Measurements from ENCODE around the gene TAGLN3.

TAGLN3 gene

DNA sequence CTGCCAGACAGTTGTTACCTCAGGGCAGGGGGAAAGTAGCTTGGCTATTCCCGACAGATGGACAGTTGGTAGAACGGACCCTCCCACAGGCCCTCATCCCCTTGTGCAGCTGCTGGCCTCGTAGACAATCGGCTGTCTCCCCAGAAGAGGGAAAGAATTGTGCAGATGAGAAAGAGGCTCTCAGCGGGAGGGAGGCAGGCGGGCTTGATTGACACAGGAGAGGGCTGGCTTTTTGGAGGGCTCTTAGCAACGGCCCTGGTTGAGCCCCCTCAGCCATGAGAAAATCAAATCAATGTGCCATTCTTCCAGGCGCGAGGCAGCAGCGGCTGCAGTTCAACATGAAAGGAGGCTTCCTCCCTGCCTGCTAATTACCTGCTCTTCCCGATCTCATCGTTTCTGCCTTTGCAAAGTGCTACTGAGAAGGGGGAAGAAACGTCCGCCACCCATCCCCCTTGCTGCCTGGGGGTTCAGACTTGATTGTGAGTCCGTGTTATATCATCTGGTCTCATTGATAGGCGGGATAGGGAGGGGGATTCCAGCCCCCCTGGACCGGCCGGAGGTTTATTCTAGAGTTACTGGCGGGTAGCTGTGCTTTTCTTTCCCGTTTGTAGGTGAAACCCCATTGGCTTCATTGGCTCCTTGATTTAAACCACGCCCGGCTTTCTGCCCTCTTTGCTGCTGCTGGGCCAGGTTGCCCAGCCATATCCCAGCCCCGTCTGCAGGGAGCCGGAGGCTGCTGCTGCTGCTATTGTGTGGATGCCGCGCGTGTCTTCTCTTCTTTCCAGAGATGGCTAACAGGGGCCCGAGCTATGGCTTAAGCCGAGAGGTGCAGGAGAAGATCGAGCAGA lies at the start of gene TAGLN3:
Gene TAGLN3, plus strand, starts transcription at position 287 of the 848 bp plus-strand sequence. Its CDS starts 501 bp downstream, at position 788.
- DNase-seq: no peak

DNA sequence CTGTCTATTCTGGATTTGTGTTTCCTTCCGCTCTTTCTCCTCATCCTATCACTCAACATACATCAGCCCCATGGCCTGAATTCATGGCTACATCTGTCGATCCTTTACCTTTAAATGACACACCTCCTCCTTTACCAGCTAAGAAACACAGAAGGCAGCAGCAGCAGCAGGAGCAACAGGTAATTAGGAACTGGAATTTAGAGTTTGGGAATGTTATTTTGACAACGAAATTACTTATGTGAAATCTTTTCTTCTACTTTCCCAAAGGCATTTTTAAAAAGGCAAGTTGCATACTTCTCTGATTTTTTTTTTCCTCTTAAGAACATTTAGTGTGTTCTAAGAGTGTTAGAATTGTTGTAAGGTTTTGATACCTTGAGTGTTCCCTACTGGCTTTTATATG lies 49.0 kb upstream of the TAGLN3 start:
- DNase-seq: no peak

DNA sequence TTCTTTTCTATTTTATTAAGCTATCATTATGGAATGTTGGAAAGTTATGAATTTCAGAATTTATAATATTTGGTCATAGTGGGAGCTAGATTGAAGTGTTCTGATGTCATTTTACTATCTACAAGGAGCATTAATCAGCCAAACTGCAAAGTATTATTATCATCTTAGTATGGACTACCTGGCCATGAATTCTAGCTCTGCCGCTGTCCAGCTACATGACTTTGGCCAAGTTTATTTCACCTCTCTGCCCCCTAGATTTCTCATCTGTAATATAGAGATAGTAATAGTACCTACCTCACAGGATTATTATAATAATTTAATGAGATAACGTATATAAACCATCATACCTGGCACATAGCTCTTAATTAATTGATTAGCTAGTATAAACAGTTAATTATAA lies 47.7 kb upstream of the TAGLN3 start:
- DNase-seq: no peak

DNA sequence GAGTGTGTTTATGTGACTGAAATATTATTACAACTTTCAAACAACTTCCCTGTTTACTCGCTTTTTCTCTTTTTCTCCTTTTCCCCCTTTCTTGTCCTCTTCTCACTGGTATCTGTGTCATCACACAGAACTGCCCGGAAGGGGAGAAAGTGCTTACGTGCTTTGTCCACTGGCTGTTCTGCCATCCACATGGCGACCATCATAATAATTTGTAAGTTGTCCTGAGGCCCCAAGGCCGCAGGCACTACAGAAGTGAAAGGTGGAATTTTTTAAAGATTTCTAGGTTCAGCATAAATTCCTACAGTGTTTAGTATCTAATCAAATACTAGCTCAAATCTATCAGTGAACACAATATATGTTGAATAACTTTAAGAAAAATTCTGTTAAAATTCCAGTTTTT lies 46.6 kb upstream of the TAGLN3 start:
- no peak for DNase-seq

DNA sequence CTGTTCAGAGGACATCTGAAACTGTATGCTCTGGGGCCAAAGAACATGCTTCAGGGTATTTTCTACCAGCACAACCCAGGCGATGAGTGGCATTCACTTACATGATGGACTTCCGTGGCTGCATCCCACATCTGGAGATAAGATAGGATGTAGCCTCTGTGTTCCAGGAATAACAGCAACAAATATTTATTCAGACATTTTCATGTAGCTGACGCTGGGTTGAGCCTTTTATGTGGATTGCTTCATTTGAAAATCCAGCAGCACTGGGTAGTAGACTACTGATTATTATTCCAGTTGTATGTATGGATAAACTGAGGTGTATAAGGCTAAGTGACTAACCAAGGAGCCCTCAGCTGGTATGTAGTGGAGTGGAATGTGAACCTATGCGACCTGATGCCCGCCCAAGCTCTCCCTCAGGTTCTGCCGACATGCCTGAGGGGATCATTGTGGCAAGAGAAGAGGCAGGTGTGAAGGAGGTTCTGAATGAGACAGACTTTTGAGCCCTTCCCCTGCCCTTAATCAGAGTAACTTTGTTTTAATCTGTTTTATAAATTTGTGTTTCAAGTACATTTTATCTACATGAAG lies 45.8 kb upstream of the TAGLN3 start:
- no peak for DNase-seq

DNA sequence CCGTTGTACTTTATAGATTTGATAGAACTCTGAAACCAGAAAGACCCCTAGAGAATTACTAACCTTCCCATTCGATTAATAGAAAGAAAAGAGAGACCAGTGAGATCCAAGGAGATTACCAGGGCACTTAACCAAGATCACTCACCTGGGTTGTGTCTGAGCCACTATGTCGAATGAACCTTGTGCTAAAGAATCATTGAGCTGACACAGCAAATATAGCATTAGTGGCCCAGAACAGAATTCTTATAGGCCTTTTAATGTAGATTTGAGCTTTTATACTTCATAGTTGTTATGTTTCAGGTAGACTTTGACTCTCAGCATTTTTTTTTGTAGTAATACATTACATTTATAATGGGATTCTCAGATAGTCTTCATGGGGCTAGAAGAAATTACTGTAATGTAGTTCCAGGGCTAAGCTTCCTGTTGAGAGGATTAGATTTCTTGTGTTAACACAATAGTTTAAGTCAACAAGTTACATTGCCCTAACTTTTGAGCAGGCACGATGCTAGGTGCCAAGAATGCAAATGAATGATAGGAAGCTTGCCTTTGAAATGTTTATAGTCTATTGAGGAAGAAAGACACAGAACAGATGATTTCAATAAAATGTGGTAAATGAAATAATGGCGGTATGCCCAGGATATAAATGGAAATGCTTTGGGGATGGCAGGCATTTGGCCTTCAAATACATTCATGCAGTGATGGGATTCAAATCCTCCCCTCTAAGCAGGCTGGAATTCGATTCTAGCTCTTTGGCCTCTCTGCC lies 44.3 kb upstream of the TAGLN3 start:
- DNase-seq: no peak

DNA sequence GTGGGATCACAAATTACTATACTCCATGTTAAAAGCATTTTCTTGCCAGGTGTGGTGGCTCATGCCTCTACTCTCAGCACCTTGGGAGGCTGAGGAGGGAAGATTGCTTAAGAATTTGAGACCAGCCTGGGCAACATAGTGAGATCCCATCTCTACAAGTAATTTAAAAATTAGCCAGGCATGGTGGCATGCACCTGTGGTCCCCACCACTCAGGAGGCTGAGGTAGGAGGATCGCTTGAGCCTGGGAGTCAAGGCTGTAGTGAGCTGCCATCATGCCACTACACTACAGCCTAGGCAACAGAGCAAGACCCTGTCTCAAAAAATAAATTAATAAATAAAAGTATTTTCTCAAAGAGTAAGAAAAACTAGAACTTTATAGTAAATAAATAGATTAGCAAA lies 42.8 kb upstream of the TAGLN3 start:
- no peak for DNase-seq

DNA sequence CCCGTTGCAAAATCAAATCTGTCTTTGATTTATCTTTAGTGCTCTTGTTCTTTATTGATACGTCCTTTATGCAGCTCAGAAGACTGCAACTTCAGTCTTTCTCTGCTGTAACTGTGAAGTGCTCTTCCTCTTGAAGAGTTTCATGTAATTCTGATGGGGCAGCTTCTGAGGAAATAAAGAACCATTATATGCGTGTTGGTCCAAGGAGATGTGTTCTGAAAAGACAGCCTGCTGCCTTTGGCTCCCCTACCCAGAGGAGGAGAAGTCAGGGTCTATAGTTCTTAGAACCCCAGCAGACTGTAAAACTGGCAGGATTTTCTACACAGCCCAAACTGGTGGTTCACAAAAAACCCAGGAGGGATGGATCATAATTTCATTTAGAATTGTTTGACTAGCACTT lies 42.3 kb upstream of the TAGLN3 start:
- no peak for DNase-seq

DNA sequence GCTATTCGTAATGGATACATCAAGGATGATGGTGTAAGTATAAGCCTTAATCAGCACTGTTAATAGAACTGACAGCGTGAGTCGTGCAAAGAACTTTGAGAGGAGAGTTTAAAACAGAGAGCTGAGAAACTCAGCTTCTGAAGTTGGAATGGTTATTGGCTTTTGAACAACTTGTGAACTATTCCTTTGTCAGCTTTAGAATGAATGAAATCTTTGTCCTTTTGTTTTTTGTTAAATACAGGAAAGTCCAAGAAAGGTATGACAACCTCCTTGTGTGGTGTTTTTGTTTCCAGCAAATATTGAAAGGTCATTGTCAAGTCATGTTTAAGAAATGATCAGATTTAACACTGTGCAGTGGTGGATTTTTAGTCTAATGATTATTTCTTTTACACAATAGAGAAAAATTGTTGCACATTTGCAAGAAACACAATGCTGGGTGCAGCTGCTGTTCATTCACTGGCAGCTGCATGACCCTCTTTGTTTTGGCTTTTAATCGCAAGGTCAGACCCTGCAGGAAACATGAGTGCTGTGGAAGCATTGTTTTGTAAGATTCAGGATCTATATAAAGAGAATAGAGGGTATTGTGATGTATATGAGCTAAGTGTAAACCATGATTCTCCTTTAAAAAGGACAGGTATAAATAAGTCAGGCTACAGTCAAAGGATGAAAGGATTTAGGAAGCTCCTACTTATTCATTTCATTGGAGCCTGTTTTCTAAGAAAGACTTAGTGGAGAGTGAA lies 41.6 kb upstream of the TAGLN3 start:
- DNase-seq: no peak

DNA sequence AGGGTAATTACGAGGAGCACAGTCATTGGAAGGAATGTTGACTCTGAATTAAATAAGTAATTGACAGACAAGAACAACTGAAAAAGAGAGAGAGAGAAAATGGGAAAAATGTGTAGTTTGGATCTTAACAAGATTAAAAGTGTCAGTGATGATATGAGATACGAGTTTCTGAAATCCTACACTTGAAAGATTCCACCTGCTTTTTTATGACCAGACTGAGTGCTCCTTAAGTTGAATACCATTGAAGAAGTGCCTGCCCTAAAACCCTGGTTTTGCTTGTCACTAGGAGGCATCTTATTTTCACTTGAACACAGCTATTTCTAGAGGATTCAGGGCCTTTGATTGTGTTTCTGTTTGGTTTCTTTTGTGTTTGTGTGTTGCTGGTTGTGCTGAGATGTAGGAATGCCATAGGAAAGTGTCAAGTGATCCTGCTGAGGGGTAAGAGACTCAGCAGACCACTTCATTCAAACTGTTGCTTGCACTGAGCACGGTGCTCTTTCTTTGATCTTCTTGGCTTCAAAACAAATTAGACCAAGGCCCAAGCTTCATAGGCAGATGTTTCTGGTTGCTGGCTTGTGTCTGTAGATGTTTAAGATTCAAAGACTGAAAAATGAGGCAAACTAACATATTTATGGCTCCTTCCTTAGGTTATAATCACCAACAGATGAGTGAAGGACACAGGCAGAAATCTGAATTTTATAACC lies 37.1 kb upstream of the TAGLN3 start:
- no peak for DNase-seq

DNA sequence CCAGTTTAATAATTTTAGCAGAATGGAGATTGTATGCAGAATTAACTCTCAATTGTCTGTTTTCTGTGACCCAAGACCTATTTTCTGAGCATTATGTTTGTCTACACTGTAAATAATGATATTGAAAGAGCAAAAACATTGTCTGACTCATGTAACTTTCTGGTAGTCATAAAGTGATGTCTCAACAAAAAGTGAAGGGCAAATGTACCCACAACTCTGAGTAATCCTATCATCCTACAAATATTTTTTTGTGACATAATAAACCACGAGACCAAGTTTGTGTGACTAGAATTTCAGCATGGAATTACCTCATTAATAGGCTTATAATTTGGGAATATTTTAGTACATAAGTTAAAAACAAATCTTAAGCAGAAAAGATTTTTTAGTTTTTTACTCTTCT lies 35.3 kb upstream of the TAGLN3 start:
- no peak for DNase-seq

DNA sequence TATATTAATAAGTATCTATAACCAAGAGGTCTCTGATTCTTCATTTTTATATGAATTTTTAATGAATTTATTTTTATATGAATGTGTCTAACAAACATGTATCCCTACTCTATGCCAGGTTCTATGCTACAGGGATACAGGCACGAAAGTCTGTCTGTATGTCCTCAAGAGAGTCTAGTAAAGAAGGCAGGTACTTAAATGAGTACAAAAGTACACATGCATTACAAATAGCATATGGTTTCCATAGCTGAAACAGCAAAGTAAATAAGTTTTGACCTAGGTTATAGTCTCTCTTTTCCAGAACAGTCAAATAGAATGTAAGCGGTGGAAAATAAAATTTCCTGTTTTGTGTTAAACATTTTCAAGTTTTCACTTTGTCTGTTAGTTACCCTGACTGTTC lies 33.2 kb upstream of the TAGLN3 start:
- DNase-seq: no peak

DNA sequence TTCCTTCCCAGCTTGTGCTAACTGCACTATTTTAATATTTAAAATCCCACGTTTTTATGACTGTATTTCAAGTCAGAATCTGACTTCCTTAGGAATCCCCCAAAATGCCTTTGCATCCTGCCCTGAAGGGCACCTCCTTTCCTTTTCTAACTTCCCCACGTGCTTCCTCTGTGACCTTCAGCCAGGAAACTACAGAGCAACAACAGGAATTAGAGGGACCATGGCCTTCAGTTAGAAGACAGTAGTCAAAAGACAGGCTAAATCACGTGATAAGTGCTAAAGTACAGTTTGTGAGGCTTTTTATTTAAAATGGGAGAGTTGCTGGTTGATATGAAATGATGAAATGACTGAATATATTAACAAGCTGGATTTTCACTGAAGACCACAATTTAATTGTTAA lies 31.7 kb upstream of the TAGLN3 start:
- no peak for DNase-seq

DNA sequence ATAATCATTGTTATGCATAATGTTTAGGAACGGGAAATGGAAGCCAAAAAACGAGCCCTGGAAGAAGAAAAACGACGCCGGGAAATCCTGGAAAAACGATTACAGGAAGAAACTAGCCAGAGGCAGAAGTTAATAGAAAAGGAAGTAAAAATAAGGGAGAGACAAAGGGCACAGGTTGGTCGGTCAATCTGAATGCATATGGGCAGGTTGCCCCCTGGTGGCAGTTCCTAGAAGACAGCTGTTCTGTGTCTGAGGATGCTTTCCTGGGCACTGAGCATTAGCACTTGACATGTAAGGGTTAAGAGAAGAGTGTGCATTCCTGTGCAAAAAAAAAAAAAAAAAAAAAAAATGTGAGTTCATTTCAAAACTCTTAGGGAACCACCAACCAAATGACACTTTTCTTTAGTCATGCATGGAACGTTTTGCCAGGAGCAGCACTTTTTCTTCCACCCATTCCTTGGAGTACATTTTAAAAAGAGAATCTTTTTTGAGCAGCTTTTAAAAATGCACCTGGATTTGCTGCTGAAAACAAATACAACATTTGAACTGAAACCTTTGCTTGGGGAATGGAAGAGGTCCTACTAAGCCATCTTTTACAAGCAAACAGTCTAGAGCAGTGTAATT lies 31.0 kb upstream of the TAGLN3 start:
- DNase-seq: peak; percentile 92

DNA sequence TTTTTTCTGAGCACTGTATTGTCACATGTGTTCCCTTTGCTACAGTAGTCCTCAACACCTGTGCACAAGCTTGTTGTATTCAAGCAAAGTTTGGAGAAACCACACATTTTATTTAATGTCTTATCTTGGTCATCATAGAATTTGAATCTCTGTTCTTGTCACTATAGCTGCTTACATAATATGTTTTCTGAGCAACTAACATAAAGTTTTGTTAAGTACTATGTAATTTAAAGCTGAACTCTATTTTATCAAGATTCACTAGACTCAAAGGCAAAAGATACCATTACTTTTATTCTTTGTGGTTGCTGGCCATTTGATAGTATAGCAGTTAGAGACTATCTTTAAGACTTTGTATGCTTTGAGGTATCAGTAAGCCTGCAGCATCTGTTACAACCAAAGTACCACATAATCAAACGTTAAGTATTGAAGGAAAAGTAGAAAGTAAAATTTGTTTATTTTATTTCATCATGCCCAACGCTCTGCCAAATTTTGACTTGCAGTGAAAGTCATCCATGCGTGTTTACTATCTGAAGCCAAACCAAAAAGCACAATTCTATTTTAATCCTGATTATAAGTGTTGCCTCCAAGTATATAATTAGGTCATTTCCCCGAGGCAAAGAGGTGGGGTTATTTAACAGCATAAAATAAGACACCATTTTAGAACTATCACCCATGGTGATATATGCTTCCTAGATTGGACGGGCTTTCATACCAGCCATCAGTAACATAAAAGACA lies 30.2 kb upstream of the TAGLN3 start:
- DNase-seq: no peak

DNA sequence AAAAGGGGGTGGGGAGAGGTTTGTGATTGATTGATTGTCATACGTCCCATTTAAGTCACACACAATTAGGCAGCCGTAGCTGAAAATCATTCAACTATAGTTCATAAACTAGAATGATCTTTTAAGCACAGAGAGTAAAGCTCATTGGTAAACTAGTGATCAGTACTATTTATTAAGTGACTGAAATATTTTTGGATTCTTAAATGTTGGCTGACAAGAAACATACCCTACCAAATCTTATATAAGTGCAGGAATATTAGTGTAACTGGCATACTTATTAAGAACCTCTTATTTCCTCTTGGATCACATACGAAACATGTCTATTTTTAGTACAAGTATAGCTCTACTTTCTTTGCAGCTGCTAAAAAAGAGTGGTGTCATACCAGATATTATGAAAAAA lies 28.3 kb upstream of the TAGLN3 start:
- no peak for DNase-seq

DNA sequence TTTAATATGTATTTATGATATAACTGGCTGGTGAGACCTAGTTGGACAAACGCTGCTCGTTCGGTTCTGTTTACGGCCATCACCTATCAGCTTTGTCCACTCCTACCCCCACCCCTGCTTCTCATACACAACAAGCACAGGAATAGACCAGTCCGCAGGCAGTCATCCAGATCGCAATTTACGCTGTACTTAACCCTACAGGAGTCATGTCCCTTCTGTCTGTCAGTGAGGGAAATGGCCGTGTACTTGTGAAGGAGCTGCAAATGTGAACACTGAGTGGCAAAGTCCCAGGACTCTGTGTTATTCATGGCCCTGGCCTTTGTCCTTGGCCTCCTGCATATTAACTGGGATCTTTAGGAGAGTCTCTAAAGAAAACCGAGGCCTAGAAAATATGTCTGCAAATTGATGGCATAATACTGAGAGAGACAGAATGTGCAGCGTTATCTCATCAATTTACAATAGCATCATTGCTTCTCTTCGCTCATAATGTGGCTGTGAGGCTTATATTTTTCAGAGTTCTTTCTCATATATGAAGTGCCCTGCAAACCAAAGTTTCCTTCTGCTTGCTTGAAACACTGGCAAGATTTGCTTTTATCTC lies 27.1 kb upstream of the TAGLN3 start:
- no peak for DNase-seq

DNA sequence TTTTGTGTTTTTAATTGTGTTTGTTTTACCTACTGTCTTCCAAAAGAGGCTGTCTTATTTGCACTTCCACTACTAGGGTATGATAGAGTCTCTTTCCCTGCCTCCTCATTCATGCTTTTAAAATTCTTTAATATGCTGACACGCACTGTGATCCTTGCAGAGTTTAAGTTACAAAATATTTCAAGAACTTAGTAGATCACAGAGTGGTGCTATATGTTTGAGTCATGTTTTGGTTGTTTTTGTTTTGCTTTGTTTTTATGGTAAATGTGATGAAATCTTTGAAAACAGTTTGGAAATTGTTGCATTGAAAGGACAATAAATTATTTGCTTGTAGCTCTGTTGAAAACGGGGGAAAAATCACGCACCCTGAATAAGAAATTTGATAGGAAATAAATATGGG lies 25.8 kb upstream of the TAGLN3 start:
- DNase-seq: no peak

DNA sequence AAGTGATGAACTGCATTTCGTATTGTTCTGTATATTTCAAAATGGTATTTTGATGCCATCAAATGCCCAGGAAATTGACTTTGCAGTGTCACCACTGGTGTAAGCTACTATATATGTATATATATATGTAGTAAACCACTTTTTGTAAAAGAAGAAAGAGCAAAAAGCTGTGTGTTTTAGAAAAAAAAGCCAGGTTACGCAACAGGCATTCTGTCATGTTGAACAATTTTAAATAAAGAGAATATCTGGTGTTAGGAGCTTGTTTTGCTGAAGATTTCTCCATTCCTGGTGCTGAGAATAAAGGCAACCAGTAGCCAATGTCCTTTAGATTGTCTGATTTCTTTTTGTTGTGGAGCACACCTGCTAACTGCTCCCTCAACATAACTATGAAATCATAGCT lies 23.6 kb upstream of the TAGLN3 start:
- DNase-seq: no peak

DNA sequence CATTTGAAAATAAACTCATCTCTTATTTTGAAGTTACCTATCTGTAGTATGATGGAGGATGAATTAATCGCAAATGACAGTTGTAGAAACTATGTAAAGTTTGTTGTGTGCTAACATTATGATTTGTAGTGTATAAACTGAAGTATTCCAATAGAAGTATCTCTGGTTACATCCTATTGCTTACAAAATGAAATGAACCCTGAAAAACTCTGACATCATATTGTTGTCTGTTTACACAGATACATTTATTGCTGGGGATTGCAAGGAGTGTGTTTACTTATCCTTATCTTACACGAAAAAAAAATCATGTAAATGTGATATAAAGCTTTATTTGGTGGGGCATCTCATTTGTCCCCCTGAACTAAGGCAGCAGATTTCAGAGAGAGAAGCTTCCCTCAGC lies 22.5 kb upstream of the TAGLN3 start:
- no peak for DNase-seq

Measured in stimulated activated CD8-positive, alpha-beta memory T cell treated with anti-CD3 and anti-CD28 coated beads, Interleukin-4, amount 100 ng/mL, for 48 hours (primary cell).